Thymus (tissue), 11 donors: ENCODE data around the gene ITPRIP. TPM values are rescaled to one million over a fixed set of nuclear protein-coding genes. Genes with fewer than 3 reads are reported as not detected.

ENCODE experiments used
- DNase-seq, 9 donors: peaks; one replicate each; pipeline ENCODE4 v3.0.0-alpha.2; 2013; ENCODE audit warnings: low spot score in 9 of 9, low read depth in 6 of 9, missing footprints in 1 of 9
- H3K27ac ChIP-seq, 2 donors: one replicate each; pipeline ENCODE4 v1.5.1; 2013; ENCODE audit warnings: control low read depth in 1 of 2, low read depth in 1 of 2, low read length in 1 of 2, mild to moderate bottlenecking in 1 of 2, moderate library complexity in 1 of 2
- H3K27me3 ChIP-seq, 2 donors: one replicate each; pipeline ENCODE4 v1.5.1; 2013; ENCODE audit warnings: low read length in 1 of 2; ENCODE audit not compliant: control insufficient read depth in 2 of 2, insufficient read depth in 1 of 2
- H3K36me3 ChIP-seq, 2 donors: one replicate each; pipeline ENCODE4 v1.5.1; 2013; ENCODE audit warnings: low read length in 1 of 2, mild to moderate bottlenecking in 1 of 2, moderate library complexity in 1 of 2; ENCODE audit not compliant: control insufficient read depth in 2 of 2, insufficient read depth in 2 of 2
- H3K4me1 ChIP-seq, 2 donors: one replicate each; pipeline ENCODE4 v1.5.1; 2013; ENCODE audit warnings: low read length in 2 of 2; ENCODE audit not compliant: control insufficient read depth in 2 of 2, insufficient read depth in 2 of 2
- H3K4me3 ChIP-seq, 2 donors: one replicate each; pipeline ENCODE4 v1.5.1; 2013; ENCODE audit warnings: low read length in 2 of 2, control low read depth in 1 of 2, mild to moderate bottlenecking in 1 of 2
- H3K9me3 ChIP-seq, 2 donors: one replicate each; pipeline ENCODE4 v1.5.1; 2013; ENCODE audit warnings: low read length in 1 of 2, mild to moderate bottlenecking in 1 of 2; ENCODE audit not compliant: control insufficient read depth in 2 of 2, insufficient read depth in 1 of 2
- WGBS: extraction: QIAGEN DNeasy Blood & Tissue Kit; methylation state at CpG from one replicate; pipeline ENCODE4 v1.1.7; 2013; 5-methylcytosine and 5-hydroxymethylcytosine counted together
- polyA plus RNA-seq: library from polyadenylated mRNA; stranded (reverse); fragments of 200-250 nt; gene quantifications from one replicate; pipeline ENCODE4 v1.2.3, GENCODE V29; 2013
- total RNA-seq: library from RNA; stranded (reverse); fragments of 120-200 nt; gene quantifications from one replicate; pipeline ENCODE4 v1.2.4, GENCODE V29; 2013
- donor health status: healthy.

The ITPRIP gene
- total and polyA plus RNA-seq, 2 donors = 7.4 to 13.6 TPM

DNA sequence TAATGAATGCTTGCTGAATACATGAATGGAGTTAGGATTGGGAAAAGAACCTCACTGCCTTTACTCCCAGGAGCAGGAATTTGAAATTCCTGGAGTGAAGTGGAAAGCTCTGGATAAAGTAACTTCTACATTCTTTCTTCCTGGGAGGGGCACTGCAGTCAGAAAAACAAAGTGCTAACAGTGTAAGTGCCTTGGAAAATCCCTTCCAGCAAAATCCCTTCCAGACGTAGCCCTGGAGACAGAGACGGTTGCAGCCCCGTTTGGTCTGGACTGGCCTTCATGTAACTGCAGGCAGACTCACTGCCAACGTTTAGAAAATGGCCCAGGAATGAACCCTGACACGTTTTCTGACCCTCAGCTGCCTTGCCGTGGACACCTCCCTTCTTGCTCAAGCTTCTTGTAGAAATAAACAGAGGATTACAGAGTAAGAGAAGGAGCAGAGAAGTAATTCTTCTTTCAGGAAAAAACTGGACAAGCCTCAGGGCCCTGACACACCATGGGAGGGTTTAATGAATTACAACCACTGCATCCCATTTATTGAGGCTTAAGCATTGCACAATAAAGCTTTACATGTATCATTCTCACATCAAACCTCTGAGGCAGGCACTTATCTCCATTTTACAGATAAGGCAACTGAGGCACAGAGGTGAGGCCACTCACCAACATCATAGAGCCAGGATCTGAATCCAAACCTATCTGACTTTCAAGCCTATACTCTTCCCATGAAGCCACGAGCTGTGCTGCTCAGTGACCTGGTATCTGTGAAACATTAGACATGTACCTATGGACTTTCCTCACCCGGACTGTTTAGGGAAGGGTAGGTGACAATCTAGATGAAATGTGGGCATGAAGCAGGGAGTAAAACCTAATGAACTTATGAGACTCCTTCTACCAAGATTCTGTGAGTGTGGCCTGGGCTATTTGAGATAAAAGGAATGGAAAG is 7.8 kb downstream of the ITPRIP start:
- 84% methylated on average over 8 of the region's 8 CpGs for WGBS
- Histone ChIP-seq H3K36me3 (peaks cover 7 to 20% of the 10 kb centered on the region in 2 donors), H3K9me3 (no peaks in the 10 kb centered on the region), H3K4me1 (peaks cover 59 to 99% of the 10 kb centered on the region in 2 donors), H3K27me3 (no peaks in the 10 kb centered on the region), H3K4me3 (no peak overlapping the region), H3K27ac (peak overlapping the region; percentile 46 to 92)
- no peak for DNase-seq

DNA sequence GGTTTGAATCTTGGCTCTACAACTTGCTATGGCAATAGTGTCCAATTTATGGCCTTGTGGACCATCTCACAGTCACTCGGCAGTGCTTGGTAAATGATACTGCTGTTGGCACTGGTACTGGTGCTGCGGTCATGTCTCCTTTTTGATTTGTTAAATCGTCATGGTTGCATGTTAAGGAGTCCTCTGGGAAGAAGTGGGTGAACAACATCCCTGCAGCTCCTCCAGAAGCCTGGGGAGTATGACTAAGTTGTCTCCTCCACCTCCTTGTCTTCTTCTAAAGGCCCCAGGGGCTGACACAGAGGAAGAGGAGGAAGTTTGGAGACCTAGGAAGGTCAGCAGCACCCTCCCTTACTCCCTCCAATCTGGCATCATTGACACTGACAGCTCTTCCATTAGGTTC is 8.5 kb downstream of the ITPRIP start:
- Histone ChIP-seq H3K36me3 (peaks cover 10 to 20% of the 10 kb centered on the region in 2 donors), H3K9me3 (no peaks in the 10 kb centered on the region), H3K4me1 (peaks cover 59 to 100% of the 10 kb centered on the region in 2 donors), H3K27ac (peak overlapping the region; percentile 88 to 92), H3K4me3 (no peak overlapping the region), H3K27me3 (no peaks in the 10 kb centered on the region)
- no peak for DNase-seq
- 85% methylated on average over 3 of the region's 3 CpGs for WGBS

DNA sequence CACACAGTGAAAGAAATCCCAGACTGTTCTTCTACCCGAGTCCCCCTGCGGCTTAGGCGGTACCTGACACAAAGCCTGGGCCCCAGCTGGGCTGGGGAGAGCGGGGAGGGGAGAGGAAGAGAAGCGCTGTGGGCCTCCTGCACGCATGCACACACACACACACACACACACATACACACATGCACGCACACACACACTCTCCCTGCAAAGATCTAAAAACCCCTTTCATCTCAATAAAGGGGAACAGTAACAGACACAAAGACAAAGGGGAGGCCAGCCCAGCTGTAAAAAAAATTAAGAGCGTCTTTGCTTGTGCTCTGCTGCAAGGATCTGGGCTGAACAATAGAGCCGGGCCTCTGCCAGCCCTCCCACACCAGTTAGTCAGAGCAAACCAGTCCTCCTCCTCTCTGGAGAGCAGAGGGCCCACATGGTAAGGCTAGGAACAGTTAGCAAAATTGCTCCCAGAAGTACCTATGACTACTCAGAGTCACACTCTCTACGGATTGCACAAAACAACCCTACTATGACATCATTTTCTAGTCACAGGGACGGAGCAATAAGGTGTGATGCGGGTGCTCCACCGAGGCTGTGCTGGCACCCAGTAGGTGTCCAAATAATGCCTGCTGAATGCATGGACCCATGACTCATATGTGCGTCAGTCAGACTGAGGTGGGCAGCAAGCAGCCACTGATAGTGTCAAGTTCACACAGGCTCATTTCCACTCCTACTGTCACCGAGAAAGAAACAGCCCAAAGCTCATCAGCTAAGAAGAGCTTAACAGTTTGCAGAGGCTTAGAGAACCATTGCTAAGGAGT is 9.2 kb downstream of the ITPRIP start:
- DNase-seq = peak in 7 of 9 donors; percentile 59 to 92 (median 82)
- 23% methylated on average over 15 of the region's 15 CpGs for WGBS

DNA sequence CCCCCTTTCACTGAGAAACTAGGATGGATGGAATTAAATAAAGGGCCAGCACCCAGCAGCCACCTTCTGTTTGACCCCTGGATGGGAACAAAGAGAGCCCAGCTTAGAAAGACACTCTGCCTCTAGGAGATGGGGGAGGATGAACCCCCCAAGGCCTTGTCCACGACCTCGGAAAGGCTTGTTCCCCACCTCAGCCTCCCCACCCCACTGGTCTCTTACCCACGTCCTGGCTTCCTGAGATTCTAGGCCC is 9.7 kb downstream of the ITPRIP start:
- Histone ChIP-seq H3K4me3 (peak overlapping the region; percentile 37 to 48), H3K27me3 (no peaks in the 10 kb centered on the region), H3K36me3 (peaks cover 10 to 19% of the 10 kb centered on the region in 2 donors), H3K9me3 (no peaks in the 10 kb centered on the region), H3K27ac (peak overlapping the region; percentile 88 to 92), H3K4me1 (peaks cover 61 to 100% of the 10 kb centered on the region in 2 donors)
- DNase-seq = no peak
- 2% methylated on average over 3 of the region's 3 CpGs for WGBS

More for the DNA sequence above, 9.2 kb downstream of the ITPRIP start:
- no peaks in the 10 kb centered on the region for H3K27me3 ChIP-seq
- no peaks in the 10 kb centered on the region for H3K9me3 ChIP-seq
- H3K27ac ChIP-seq = peak overlapping the region; percentile 88 to 92
- H3K4me3 ChIP-seq = peak overlapping the region; percentile 37 to 48
- H3K4me1 ChIP-seq = peaks cover 60 to 100% of the 10 kb centered on the region in 2 donors
- H3K36me3 ChIP-seq = peaks cover 10 to 15% of the 10 kb centered on the region in 2 donors

DNA sequence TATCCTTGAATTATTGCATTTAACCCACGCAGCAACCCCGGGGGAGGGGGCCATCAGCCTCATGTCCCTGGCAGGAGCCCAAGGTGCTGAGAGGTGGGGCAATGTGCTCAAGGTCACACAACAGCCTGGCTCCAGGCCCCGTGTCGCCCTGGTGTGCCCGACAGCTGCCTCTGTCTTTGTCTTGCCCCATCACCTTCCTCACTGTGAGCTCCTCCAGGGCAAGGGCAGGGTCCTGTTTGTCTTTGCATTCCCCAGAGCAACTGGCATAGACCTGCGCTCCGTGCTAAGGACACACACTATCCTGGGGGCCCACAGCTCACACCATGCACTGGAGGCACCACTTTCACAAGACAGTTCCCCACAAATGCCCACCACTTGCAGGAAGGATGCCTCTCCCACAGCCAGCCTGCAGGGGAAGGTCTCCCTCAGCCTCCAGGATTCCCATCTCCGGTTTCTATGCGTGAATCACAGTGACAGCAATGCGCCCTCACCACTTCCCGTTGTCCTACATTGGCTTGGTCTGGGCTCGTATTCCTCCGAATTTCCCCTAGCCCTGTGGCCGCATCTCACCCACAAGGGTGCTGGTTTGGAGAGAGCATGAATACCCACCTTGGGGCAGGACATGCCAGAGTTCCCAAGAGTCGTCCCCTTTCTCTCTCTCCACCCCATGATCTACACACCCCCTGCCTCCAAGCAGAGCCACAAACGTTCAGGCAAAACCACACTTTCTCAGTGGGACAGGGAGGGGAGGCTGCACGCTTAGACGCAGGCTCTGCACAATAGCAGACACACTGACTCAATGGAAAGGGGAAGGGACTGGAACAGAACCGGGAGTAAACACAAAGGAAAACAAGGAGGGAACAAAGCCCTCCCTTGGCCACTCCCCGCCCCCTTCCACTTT is 10.3 kb downstream of the ITPRIP start:
- no peaks in the 10 kb centered on the region for H3K27me3 ChIP-seq
- peaks cover 10 to 20% of the 10 kb centered on the region in 2 donors for H3K36me3 ChIP-seq
- DNase-seq = no peak
- peaks cover 57 to 100% of the 10 kb centered on the region in 2 donors for H3K4me1 ChIP-seq
- WGBS = 26% methylated on average over 20 of the region's 20 CpGs
- peak overlapping the region; percentile 37 to 48 for H3K4me3 ChIP-seq
- H3K9me3 ChIP-seq = no peaks in the 10 kb centered on the region
- H3K27ac ChIP-seq = peak overlapping the region; percentile 88 to 92

DNA sequence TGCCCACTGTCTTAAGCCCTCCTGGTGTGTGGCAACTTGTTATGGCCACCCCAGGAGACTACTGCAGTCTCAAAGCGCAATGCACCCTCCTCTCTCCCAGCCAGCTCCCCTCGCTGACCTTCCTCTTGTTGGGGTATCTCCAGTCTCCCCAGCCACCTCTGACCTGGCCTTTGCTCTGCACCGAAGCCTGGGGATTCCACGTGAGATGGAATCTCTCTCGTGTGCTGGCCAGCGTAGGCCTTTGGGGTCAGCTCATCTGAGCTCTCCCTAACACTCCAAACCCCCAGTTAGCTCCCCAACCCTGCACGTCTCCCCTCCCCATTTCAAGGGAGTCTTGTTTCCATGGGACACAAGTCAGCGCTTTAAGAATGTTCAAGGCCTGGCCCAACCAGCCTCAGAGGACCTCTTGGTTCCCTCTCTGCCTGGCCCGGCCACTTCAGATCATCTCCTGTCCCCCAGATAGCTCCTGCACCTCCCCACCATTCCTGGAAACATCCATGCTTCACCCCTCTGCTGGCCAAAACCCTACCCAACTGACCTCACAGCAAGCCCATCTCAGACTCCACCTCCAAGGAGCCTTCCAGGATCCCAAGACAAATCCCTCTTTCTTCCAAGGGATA is 11.2 kb downstream of the ITPRIP start:
- Histone ChIP-seq H3K4me3 (peak overlapping the region in 1 of 2 donors; percentile 48), H3K27me3 (no peaks in the 10 kb centered on the region), H3K9me3 (no peaks in the 10 kb centered on the region), H3K36me3 (peaks cover 10 to 20% of the 10 kb centered on the region in 2 donors), H3K27ac (peak overlapping the region in 1 of 2 donors; percentile 92), H3K4me1 (peaks cover 63 to 100% of the 10 kb centered on the region in 2 donors)
- no peak for DNase-seq
- over 99% methylated on average over 9 of the region's 9 CpGs for WGBS

DNA sequence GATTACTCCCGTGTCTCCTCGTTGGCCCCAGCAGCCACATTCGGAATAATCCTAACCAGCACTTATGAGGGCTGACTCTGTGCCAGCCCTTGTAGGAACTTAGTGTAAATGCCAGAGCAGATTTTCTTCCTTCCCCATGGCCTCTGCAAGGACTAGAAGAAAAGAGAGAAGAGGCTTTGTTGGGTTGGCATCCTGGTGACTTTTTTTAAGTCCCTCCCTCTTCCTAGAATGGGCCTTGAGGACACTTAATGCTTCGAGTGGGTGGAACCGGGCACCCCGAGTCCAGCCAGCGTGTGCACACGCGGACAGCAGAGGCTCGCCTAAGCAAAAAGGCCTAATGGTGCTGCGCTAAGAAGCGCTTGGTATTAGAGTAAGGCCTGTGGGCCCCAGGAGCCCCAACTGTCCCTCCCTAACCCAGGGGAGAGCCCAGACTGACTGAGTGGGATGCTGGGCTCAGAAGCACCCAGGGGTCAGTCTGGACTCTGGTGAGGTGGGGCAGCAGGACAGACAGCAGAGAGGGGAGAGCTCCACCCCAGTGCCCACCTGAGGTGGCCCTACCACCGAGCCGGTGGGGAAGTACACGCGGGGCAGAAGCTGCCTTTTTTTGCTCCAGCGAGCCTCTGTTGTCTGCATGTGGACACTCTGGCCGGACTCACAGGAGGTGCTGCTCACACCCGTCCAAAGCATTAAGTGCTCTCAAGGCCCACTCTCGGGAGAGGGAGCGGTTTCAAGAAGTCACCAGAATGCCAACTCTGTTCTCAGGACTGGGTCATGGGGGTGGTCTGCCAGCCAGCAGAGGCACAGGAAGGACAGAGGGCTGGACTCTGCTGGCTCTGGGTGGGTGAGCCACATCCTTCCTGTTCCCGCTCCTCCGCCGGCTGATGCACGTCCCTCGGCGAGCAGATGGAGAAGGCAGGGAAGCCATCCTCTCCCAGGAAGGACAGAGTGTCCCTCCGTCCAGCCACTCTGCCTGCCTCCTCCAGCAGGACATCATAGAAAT is 12.5 kb downstream of the ITPRIP start:
- H3K27ac ChIP-seq = peak overlapping the region in 1 of 2 donors; percentile 39
- no peak overlapping the region for H3K4me3 ChIP-seq
- peaks cover 8 to 23% of the 10 kb centered on the region in 2 donors for H3K36me3 ChIP-seq
- H3K4me1 ChIP-seq = peaks cover 68 to 100% of the 10 kb centered on the region in 2 donors
- no peaks in the 10 kb centered on the region for H3K9me3 ChIP-seq
- H3K27me3 ChIP-seq = no peaks in the 10 kb centered on the region
- 73% methylated on average over 28 of the region's 28 CpGs for WGBS
- no peak for DNase-seq
